PC-3 (cell line): ENCODE data around the gene DPPA5. TPM values are rescaled to one million over a fixed set of nuclear protein-coding genes. Genes with fewer than 3 reads are reported as not detected.

Experiments
- ATAC-seq: fragments of 200-7000 bp; cut with Tn5 transposase; 2 replicates; pipeline ENCODE4 v1.9.1; 2020; ENCODE audit warnings: mild to moderate bottlenecking, moderate library complexity
- Bru-seq: library from RNA; stranded (reverse); fragments of 400-500 nt; gene quantifications from one replicate; lab custom pipeline; 2021; lab: Mats Ljungman, UMichigan
- BruChase-seq, 2 experiments: library from RNA; stranded (reverse); fragments of 400-500 nt; gene quantifications; one replicate each; lab custom pipeline; 2021; lab: Mats Ljungman, UMichigan
- BruUV-seq: library from RNA; stranded (reverse); fragments of 400-500 nt; replicated peaks from 2 replicates; lab custom pipeline; 2021; lab: Mats Ljungman, UMichigan
- CTCF ChIA-PET: fragments of 300-600 bp; sonication (Branson Sonifier 250); formaldehyde crosslinking; loops from one replicate; lab custom pipeline; 2022; ENCODE audit warnings: antibody characterized with exemption; lab: Charles Lee
- POLR2A ChIA-PET: fragments of 300-600 bp; sonication (Branson Sonifier 250); formaldehyde crosslinking; loops from one replicate; lab custom pipeline; 2022; ENCODE audit warnings: antibody characterized with exemption; ENCODE audit not compliant: unreplicated experiment; lab: Charles Lee
- DNase-seq: peaks from one replicate; pipeline ENCODE4 v3.0.0-alpha.2; 2015
- H2AFZ ChIP-seq: fragments of 300-600 bp; sonication (generic); 2 replicates; pipeline ENCODE4 v1.6.0; 2016; ENCODE audit warnings: antibody characterized with exemption, low read length
- H3F3A ChIP-seq: fragments of 300-600 bp; sonication (generic); one replicate; pipeline ENCODE4 v1.6.0; 2017; ENCODE audit warnings: antibody characterized with exemption, low read length, control low read depth, mild to moderate bottlenecking; ENCODE audit not compliant: unreplicated experiment
- H3K27ac ChIP-seq: fragments of 300-600 bp; sonication (generic); 2 replicates; pipeline ENCODE4 v1.5.1; 2016; ENCODE audit warnings: mild to moderate bottlenecking, low read length
- H3K27me3 ChIP-seq: fragments of 300-600 bp; sonication (generic); 2 replicates; pipeline ENCODE4 v1.6.1; 2016; ENCODE audit warnings: low read length, mixed read lengths
- H3K36me3 ChIP-seq: fragments of 300-600 bp; sonication (generic); 2 replicates; pipeline ENCODE4 v1.6.1; 2016; ENCODE audit warnings: low read depth, mixed run types, low read length, mixed read lengths
- H3K4me1 ChIP-seq: fragments of 300-600 bp; sonication (generic); 2 replicates; pipeline ENCODE4 v1.5.1; 2016; ENCODE audit warnings: low read length; ENCODE audit not compliant: insufficient read depth
- H3K4me2 ChIP-seq: fragments of 300-600 bp; sonication (generic); 2 replicates; pipeline ENCODE4 v1.6.0; 2016; ENCODE audit warnings: low read length
- H3K4me3 ChIP-seq: fragments of 300-600 bp; sonication (generic); 2 replicates; pipeline ENCODE4 v1.5.1; 2016; ENCODE audit warnings: mild to moderate bottlenecking, low read length, mixed read lengths
- H3K79me2 ChIP-seq: fragments of 300-600 bp; sonication (generic); 2 replicates; pipeline ENCODE4 v1.6.1; 2017; ENCODE audit warnings: low read length, mixed read lengths
- H3K9ac ChIP-seq: fragments of 300-600 bp; sonication (generic); 2 replicates; pipeline ENCODE4 v1.6.0; 2016; ENCODE audit warnings: mild to moderate bottlenecking, low read length
- H3K9me2 ChIP-seq: fragments of 300-600 bp; sonication (generic); replicated peaks from 2 replicates; pipeline ENCODE4 v1.6.1; 2016; ENCODE audit warnings: mixed run types, low read length, mixed read lengths
- H3K9me3 ChIP-seq: fragments of 300-600 bp; sonication (generic); 2 replicates; pipeline ENCODE4 v1.6.1; 2016; ENCODE audit warnings: low read length, mixed read lengths
- H4K20me1 ChIP-seq: fragments of 300-600 bp; sonication (generic); 2 replicates; pipeline ENCODE4 v1.6.1; 2016; ENCODE audit warnings: low read length, mixed read lengths
- CTCF ChIP-seq: fragments of 300-600 bp; sonication (generic); conservative IDR thresholded peaks from 2 replicates; pipeline ENCODE4 v1.5.1; 2017; ENCODE audit warnings: antibody characterized with exemption, low read depth, mild to moderate bottlenecking, low read length
- EZH2 ChIP-seq: fragments of 300-600 bp; sonication (generic); IDR thresholded peaks from one replicate; pipeline ENCODE4 v1.6.1; 2017; ENCODE audit warnings: antibody characterized with exemption, mild to moderate bottlenecking, low read length; ENCODE audit not compliant: unreplicated experiment
- EZH2phosphoT487 ChIP-seq: fragments of 300-600 bp; sonication (generic); IDR thresholded peaks from 2 replicates; pipeline ENCODE4 v1.6.1; 2018; ENCODE audit warnings: mild to moderate bottlenecking, antibody characterized with exemption, low read length, borderline replicate concordance
- intact Hi-C: fragments of 100-400 bp; cut with micrococcal nuclease; formaldehyde crosslinking; loops from 2 replicates; pipeline ENCODE4 v1.9.0; 2023
- long read RNA-seq: library from polyadenylated mRNA; unstranded; transcript quantifications from one replicate; pipeline ENCODE4 v2.0.0, GENCODE V29; 2021; ENCODE audit not compliant: unreplicated experiment
- total RNA-seq: library from RNA; depleted of rRNA; stranded (reverse); fragments of >200 nt; gene quantifications from 2 replicates; pipeline ENCODE4 v1.2.3, GENCODE V29; 2014; rRNA removed

The DPPA5 gene
- total RNA-seq (not detected in 2 replicates), Bru-seq, nascent RNA (not detected), BruChase-seq, experiment 1, labeled RNA remaining after a 6-hour chase (not detected), BruChase-seq, experiment 2, labeled RNA remaining after a 2-hour chase (not detected)
- long read RNA-seq, result 0 reads

GRCh38 chr6:73353636-73354593 is at the start of gene DPPA5:
Gene DPPA5, minus strand, starts transcription at chr6:73354276. Its CDS starts 51 bp downstream, at chr6:73354225.
- ChIA-PET POLR2A (no interaction called here), CTCF (no interaction called here)
- no peaks in the 10 kb centered on the region for H4K20me1 ChIP-seq
- H3K4me3 ChIP-seq, result no peak within 1 kb of the TSS
- no peak within 1 kb of the TSS for H3K9ac ChIP-seq
- no peaks in the 10 kb centered on the region for H3K79me2 ChIP-seq
- H3K36me3 ChIP-seq, result no peaks in the 10 kb centered on the region
- TF ChIP-seq EZH2 (no peak), EZH2phosphoT487 (no peak), CTCF (no peak)
- no peaks in the 10 kb centered on the region for H3F3A ChIP-seq
- intact Hi-C loops, result no loop called here
- ATAC-seq (no peak), DNase-seq (no peak)
- no peaks in the 10 kb centered on the region for H3K9me3 ChIP-seq
- no peak within 1 kb of the TSS for H3K4me2 ChIP-seq
- no peaks in the 10 kb centered on the region for H3K9me2 ChIP-seq
- H3K27ac ChIP-seq, result no peak within 1 kb of the TSS
- BruUV-seq, result no TSS peak
- H3K4me1 ChIP-seq, result no peaks in the 10 kb centered on the region
- H2AFZ ChIP-seq, result no peak within 1 kb of the TSS
- H3K27me3 ChIP-seq, result no peaks in the 10 kb centered on the region

GRCh38 chr6:73400656-73401055 is 46.6 kb upstream of the DPPA5 start:
- no peak for ATAC-seq

More at GRCh38 chr6:73400656-73401055, 46.6 kb upstream of the DPPA5 start:
- Histone ChIP-seq H3K27me3 (no peaks in the 10 kb centered on the region), H4K20me1 (no peaks in the 10 kb centered on the region), H3K36me3 (no peaks in the 10 kb centered on the region), H3K9ac (no peak overlapping the region), H3K9me3 (no peaks in the 10 kb centered on the region), H3K9me2 (no peaks in the 10 kb centered on the region), H3K27ac (no peak overlapping the region), H3K4me3 (no peak overlapping the region), H3K4me2 (no peak overlapping the region), H3K4me1 (peaks cover 18% of the 10 kb centered on the region), H3K79me2 (no peaks in the 10 kb centered on the region), H3F3A (no peaks in the 10 kb centered on the region), H2AFZ (no peak overlapping the region)
- DNase-seq, result no peak
- TF ChIP-seq EZH2 (no peak), EZH2phosphoT487 (no peak), CTCF (no peak)
- intact Hi-C loops, result no loop called here
- no TSS peak for BruUV-seq
- ChIA-PET POLR2A (no interaction called here), CTCF (interaction anchor here (0.8 kb wide), 1 partner anchor 12 kb away, joined by 3 read pairs; no protein-coding TSS in a partner anchor)
